ENCODE data around the gene LZTS2.

LZTS2 gene

GRCh38 chr10:101001659-101002035, 2.0 kb downstream of the LZTS2 start:
- H3K4me3 ChIP-seq (ENCODE audit: severe bottlenecking): no peak overlapping the region
- H3K27ac ChIP-seq (ENCODE audit: poor library complexity, severe bottlenecking): peak overlapping the region; percentile 91
- DNase-seq (ENCODE audit: low spot score): no peak
- no peak for ATAC-seq (ENCODE audit: low read depth)
- no peaks in the 10 kb centered on the region for H3K9me3 ChIP-seq (ENCODE audit: severe bottlenecking)
- H3K4me1 ChIP-seq (ENCODE audit: insufficient read depth, poor library complexity, severe bottlenecking): peaks cover 8% of the 10 kb centered on the region
- no peak for TF ChIP-seq CTCF (IDR thresholded peaks at IDR 0.05; ENCODE audit: poor library complexity, severe bottlenecking)
- no peaks in the 10 kb centered on the region for H3K27me3 ChIP-seq (ENCODE audit: insufficient read depth, poor library complexity, severe bottlenecking)
- peaks cover 38% of the 10 kb centered on the region for H3K36me3 ChIP-seq (ENCODE audit: low read depth)

DNA sequence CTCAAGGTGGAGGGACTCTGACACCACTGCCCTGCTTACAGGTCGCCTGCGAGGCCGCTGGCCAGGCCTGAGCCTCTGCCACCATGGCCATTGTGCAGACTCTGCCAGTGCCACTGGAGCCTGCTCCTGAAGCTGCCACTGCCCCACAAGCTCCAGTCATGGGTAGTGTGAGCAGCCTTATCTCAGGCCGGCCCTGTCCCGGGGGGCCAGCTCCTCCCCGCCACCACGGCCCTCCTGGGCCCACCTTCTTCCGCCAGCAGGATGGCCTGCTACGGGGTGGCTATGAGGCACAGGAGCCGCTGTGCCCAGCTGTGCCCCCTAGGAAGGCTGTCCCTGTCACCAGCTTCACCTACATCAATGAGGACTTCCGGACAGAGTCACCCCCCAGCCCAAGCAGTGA, 2.8 kb downstream of the LZTS2 start:
- no peak for TF ChIP-seq CTCF (IDR thresholded peaks at IDR 0.05; ENCODE audit: poor library complexity, severe bottlenecking)
- ATAC-seq (ENCODE audit: low read depth) (no peak), DNase-seq (ENCODE audit: low spot score) (no peak)
- Histone ChIP-seq H3K4me3 (ENCODE audit: severe bottlenecking) (no peak overlapping the region), H3K27ac (ENCODE audit: poor library complexity, severe bottlenecking) (no peak overlapping the region), H3K27me3 (ENCODE audit: insufficient read depth, poor library complexity, severe bottlenecking) (no peaks in the 10 kb centered on the region), H3K36me3 (ENCODE audit: low read depth) (peaks cover 39% of the 10 kb centered on the region), H3K9me3 (ENCODE audit: severe bottlenecking) (no peaks in the 10 kb centered on the region), H3K4me1 (ENCODE audit: insufficient read depth, poor library complexity, severe bottlenecking) (peaks cover 8% of the 10 kb centered on the region)

DNA sequence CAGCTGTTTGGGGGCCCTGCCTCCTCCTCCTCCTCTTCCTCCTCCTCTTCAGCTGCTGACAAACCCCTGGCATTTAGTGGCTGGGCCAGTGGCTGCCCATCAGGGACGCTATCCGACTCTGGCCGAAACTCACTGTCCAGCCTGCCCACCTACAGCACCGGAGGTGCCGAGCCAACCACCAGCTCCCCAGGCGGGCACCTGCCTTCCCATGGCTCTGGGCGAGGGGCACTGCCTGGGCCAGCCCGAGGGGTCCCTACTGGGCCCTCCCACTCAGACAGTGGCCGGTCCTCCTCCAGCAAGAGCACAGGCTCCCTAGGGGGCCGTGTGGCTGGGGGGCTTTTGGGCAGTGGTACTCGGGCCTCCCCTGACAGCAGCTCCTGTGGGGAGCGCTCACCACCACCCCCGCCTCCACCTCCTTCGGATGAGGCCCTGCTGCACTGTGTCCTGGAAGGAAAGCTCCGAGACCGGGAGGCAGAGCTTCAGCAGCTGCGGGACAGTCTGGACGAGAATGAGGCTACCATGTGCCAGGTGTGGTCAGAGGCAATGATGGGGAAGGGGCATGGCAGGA, 4.1 kb downstream of the LZTS2 start:
- TF ChIP-seq CTCF (IDR thresholded peaks at IDR 0.05; ENCODE audit: poor library complexity, severe bottlenecking): no peak
- H3K27me3 ChIP-seq (ENCODE audit: insufficient read depth, poor library complexity, severe bottlenecking): no peaks in the 10 kb centered on the region
- H3K27ac ChIP-seq (ENCODE audit: poor library complexity, severe bottlenecking): no peak overlapping the region
- DNase-seq (ENCODE audit: low spot score) (no peak), ATAC-seq (ENCODE audit: low read depth) (no peak)
- H3K9me3 ChIP-seq (ENCODE audit: severe bottlenecking): no peaks in the 10 kb centered on the region
- H3K4me3 ChIP-seq (ENCODE audit: severe bottlenecking): no peak overlapping the region
- H3K36me3 ChIP-seq (ENCODE audit: low read depth): peaks cover 39% of the 10 kb centered on the region
- peaks cover 8% of the 10 kb centered on the region for H3K4me1 ChIP-seq (ENCODE audit: insufficient read depth, poor library complexity, severe bottlenecking)

DNA sequence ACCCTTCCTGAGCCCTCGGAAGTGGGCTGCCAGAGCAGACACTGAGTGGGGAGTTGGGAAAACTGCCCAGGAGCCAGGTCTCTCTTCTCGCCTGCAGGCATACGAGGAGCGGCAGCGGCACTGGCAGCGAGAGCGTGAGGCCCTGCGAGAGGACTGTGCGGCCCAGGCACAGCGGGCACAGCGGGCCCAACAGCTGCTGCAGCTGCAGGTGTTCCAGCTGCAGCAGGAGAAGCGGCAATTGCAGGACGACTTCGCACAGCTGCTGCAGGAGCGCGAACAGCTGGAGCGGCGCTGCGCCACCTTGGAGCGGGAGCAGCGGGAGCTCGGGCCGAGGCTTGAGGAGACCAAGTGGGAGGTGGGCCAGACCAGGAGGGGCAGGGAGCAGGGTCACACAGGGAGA, 5.8 kb downstream of the LZTS2 start:
- Histone ChIP-seq H3K4me1 (ENCODE audit: insufficient read depth, poor library complexity, severe bottlenecking) (peaks cover 8% of the 10 kb centered on the region), H3K27me3 (ENCODE audit: insufficient read depth, poor library complexity, severe bottlenecking) (no peaks in the 10 kb centered on the region), H3K27ac (ENCODE audit: poor library complexity, severe bottlenecking) (no peak overlapping the region), H3K36me3 (ENCODE audit: low read depth) (peaks cover 39% of the 10 kb centered on the region), H3K9me3 (ENCODE audit: severe bottlenecking) (no peaks in the 10 kb centered on the region), H3K4me3 (ENCODE audit: severe bottlenecking) (no peak overlapping the region)
- DNase-seq (ENCODE audit: low spot score) (no peak), ATAC-seq (ENCODE audit: low read depth) (no peak)
- no peak for TF ChIP-seq CTCF (IDR thresholded peaks at IDR 0.05; ENCODE audit: poor library complexity, severe bottlenecking)

DNA sequence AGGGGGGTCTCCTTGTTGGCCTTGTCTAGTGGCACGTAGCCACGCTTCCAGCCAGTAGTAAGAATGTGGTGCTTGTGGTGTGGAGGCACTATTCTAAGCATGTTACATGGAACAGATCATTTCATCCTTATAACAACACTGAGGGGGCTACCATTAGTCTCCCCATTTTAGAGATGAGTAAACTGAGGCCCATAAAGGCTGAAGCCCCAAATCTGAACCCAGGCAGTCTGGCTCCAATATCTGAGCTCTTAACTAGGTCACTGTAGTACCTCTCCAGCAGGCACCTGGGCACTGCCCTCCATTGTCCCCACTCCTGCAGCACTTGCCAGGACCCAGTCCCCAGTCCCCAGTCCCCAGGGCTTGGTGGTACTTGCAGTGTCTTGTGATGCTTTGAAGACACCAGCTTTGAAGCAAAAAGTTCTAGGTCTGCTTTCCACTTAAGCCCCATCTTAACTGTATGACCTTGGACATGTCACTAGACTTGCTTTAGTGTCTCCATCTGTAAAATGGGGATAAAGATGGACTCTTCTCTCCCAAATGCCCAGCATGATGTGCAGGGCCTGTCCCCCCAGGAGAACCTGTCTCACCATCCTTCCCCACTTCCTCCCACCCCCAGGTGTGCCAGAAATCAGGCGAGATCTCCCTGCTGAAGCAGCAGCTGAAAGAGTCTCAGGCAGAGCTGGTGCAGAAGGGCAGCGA, 6.4 kb downstream of the LZTS2 start:
- no peaks in the 10 kb centered on the region for H3K27me3 ChIP-seq (ENCODE audit: insufficient read depth, poor library complexity, severe bottlenecking)
- no peaks in the 10 kb centered on the region for H3K9me3 ChIP-seq (ENCODE audit: severe bottlenecking)
- H3K4me1 ChIP-seq (ENCODE audit: insufficient read depth, poor library complexity, severe bottlenecking): peaks cover 5% of the 10 kb centered on the region
- H3K36me3 ChIP-seq (ENCODE audit: low read depth): peaks cover 39% of the 10 kb centered on the region
- DNase-seq (ENCODE audit: low spot score): no peak
- H3K4me3 ChIP-seq (ENCODE audit: severe bottlenecking): no peak overlapping the region
- no peak for ATAC-seq (ENCODE audit: low read depth)
- H3K27ac ChIP-seq (ENCODE audit: poor library complexity, severe bottlenecking): no peak overlapping the region
- TF ChIP-seq CTCF (IDR thresholded peaks at IDR 0.05; ENCODE audit: poor library complexity, severe bottlenecking): no peak

All from RWPE2 (cell line).